ENCODE data around the gene IFI6. TPM values are rescaled to one million over a fixed set of nuclear protein-coding genes. Genes with fewer than 3 reads are reported as not detected.
A peak's percentile ranks its signal among the peaks of the same experiment; 100 is the strongest.
"Not testable (repeated sequence)": the region's sequence is repeated elsewhere in the genome, so short reads cannot be mapped to it uniquely, and the experiment has no call there.

Gene IFI6, protein sequence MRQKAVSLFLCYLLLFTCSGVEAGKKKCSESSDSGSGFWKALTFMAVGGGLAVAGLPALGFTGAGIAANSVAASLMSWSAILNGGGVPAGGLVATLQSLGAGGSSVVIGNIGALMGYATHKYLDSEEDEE
- 10 to 100 TPM; 76.4 TPM for total RNA-seq

DNA sequence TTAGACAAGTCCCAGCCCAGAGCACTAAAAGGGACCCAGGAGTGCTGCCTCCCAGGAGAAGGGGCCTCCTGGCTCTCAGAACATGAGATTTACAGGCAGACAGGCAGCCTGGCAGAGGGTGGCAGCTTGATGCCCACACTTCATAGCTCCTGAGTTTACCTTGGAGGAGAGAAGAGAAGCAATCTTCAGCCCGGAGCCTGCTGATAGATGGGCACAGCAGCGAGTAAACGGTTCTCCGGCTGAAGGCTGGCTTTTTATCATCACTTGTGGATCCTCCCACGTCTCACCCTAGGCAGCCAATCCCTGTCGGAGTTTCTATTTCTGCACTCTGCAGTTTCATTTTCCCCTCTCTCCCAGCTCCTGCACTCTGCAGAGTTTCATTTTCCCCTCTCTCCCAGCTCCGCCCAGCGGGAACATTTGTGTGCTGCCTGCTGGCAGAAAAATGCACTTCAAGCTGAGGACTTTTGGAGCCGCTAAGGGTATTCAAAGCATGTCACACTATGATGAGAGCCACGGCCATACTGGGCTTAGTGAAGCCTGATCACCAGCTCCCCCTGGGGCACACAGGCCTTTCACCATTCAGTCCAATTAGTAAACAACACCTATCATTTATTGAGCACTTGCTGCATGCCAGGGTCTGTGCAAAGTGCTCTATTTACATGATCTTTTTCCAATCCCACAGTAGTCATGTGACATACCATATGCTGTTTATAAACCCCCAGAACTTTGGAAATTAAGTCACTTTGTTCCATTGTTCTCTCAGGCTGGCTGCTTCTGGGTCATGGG, at the start of gene IFI6:
TSS of gene IFI6 (minus strand) at position 229 of the 786 bp plus-strand sequence. CDS start 2,878 bp downstream, outside the sequence.
- peaks cover 29% of the 10 kb centered on the region for H3K4me1 Mint-ChIP-seq (ENCODE audit: low read depth)
- intact Hi-C loops (cut with micrococcal nuclease) = loop anchor here (2.0 to 5.0 kb wide), 3 partner anchors 53 to 349 kb away; partner anchors contain the start of genes FAM76A, STX12 and TMEM222
- peak within 1 kb of the TSS; percentile 84 for H3K27ac Mint-ChIP-seq
- peak; percentile 89 for DNase-seq
- H3K4me3 Mint-ChIP-seq = peak within 1 kb of the TSS; percentile 91
- CTCF ChIA-PET = interaction anchor here (0.7 to 4.5 kb wide), 10 partner anchors 10 to 375 kb away, joined by 3 to 55 read pairs (median 4); partner anchors contain the start of genes AHDC1, FAM76A and STX12
- H3K9me3 Mint-ChIP-seq = no peaks in the 10 kb centered on the region
- POLR2A ChIA-PET = interaction anchor here (0.6 to 1.7 kb wide), 7 partner anchors 10 to 161 kb away, joined by 3 to 10 read pairs (median 4); partner anchors contain the start of genes FAM76A, PPP1R8 and STX12
- H3K27me3 Mint-ChIP-seq = no peaks in the 10 kb centered on the region
- H3K36me3 Mint-ChIP-seq = no peaks in the 10 kb centered on the region

DNA sequence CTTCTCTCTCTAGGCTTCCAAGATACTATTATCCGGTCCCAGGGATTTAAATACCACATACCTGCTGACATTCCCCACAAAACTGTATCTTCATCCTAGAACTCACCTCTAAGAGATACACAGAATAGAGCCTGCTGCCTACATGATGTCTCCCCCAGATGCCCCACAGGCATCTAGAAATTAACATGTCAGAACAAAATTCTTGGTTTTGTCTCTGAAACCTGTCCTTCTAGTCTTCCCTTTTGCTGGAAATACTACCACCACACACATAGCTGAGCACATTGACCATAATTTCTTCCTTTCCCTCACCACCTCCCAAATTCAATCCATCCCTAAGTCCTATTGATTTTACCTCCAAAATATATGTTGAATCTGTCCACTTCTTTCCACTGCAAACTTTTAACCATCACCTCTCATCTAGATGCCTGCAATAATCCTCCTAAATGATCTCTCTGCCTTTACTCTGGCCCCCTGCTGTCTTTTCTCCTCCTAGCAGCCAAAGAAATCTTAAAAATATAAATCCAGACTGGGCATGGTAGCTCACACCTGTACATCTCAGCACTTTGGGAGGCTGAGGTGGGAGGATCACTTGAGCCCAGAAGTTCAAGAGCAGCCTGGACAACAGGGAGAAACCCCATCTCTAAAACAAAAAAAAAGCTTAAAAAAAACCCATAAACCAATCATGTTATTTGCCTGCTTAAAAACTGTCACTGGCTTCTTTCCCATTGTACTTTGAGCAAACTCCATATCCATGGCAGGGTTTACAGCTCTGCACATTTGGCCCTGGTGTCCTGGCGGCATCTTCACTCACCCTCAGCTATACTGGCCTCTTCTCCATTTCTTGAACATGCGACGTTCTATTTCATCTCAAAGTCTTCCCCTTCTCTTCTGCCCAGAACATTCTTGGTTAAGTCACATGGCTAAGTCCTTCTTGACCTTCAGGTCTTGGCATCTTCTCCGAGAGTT, 47.6 kb upstream of the IFI6 start:
- H3K4me3 Mint-ChIP-seq = no peak overlapping the region
- H3K27ac Mint-ChIP-seq = no peak overlapping the region
- ChIA-PET POLR2A (no interaction called here), CTCF (interaction anchor here (0.6 to 2.9 kb wide), 3 partner anchors 43 to 51 kb away, joined by 3 to 26 read pairs (median 12); no protein-coding TSS in a partner anchor)
- no peak for DNase-seq
- intact Hi-C loops (cut with micrococcal nuclease) = loop anchor here (10.0 kb wide), 1 partner anchor 115 kb away; the partner anchor contains the start of gene PPP1R8
- H3K36me3 Mint-ChIP-seq = no peaks in the 10 kb centered on the region
- H3K9me3 Mint-ChIP-seq = peaks cover 10% of the 10 kb centered on the region
- H3K4me1 Mint-ChIP-seq (ENCODE audit: low read depth) = peaks cover under 1% of the 10 kb centered on the region
- peaks cover 17% of the 10 kb centered on the region for H3K27me3 Mint-ChIP-seq

DNA sequence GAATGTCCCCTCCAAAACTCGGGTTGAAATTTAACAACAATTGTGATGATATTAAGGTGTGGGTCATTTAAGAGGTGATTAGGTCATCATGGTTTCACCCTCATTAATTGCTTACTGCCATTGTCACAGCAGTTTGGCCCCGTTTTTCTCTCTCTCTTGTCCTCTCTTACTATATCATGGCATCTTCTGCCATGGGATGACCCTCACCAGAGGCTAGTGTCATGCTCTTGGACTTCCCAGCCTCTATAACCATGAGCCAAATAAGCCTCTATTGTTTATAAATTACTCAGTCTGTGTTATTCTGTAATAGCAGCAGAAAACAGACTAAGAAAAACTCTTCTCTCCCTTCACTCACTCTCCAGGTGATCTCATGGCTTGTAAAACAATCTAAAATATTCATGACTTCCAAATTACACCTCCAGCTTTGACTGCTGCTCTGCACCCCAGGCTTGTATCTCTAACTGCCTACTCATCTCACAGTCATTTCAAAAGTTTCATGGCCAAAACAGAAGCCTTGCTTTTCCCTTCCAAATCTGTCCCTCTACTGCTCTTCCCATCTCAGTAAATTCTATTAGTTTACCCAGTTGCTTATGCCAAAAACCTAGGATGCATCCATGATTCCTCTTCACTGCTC, 44.4 kb upstream of the IFI6 start:
- Mint-ChIP-seq H3K4me3 (no peak overlapping the region), H3K4me1 (ENCODE audit: low read depth) (no peaks in the 10 kb centered on the region), H3K27ac (no peak overlapping the region), H3K36me3 (no peaks in the 10 kb centered on the region), H3K27me3 (peaks cover 21% of the 10 kb centered on the region), H3K9me3 (peaks cover 10% of the 10 kb centered on the region)
- POLR2A ChIA-PET = interaction anchor here (0.5 to 0.7 kb wide), 2 partner anchors 410 to 497 kb away, joined by 4 to 6 read pairs; no protein-coding TSS in a partner anchor
- intact Hi-C loops (cut with micrococcal nuclease) = no loop called here
- CTCF ChIA-PET = interaction anchor here (0.8 kb wide), 1 partner anchor 157 kb away, joined by 3 read pairs; no protein-coding TSS in a partner anchor
- DNase-seq = no peak

DNA sequence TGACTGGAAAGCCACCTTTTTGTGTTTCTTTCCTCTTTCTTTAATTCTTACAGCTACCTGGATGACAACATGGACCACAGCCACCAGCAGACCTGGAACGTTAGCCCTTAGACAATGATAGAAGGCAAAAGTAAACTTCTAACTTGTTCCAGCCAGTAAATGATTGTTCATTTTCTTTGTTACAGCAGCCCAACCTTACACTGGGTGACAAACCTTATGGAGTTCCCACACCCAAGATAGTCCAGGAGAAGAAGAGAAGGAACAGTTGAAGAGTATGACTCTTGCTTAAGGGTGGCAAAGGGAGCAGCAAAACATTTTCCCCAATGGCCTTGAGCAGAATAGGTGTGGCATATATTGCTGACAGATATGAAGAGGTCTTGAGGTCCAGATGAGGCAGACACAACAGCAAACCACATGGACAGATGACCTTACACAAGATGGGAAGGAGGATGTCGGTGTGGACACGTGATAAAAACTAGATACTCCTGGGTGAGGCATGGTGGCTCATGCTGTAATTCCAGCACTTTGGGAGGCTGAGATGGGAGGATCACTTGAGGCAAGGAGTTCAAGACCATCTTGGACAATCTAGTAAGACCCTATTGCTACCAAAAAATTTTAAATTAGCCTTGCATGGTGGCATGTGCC, 42.0 kb upstream of the IFI6 start:
- Mint-ChIP-seq H3K36me3 (no peaks in the 10 kb centered on the region), H3K4me3 (no peak overlapping the region), H3K27ac (no peak overlapping the region), H3K27me3 (peaks cover 18% of the 10 kb centered on the region), H3K9me3 (peaks cover 10% of the 10 kb centered on the region), H3K4me1 (ENCODE audit: low read depth) (no peaks in the 10 kb centered on the region)
- DNase-seq = no peak
- intact Hi-C loops (cut with micrococcal nuclease) = no loop called here
- ChIA-PET POLR2A (no interaction called here), CTCF (interaction anchor here (1.2 kb wide), 1 partner anchor 44 kb away, joined by 4 read pairs; no protein-coding TSS in a partner anchor)

DNA sequence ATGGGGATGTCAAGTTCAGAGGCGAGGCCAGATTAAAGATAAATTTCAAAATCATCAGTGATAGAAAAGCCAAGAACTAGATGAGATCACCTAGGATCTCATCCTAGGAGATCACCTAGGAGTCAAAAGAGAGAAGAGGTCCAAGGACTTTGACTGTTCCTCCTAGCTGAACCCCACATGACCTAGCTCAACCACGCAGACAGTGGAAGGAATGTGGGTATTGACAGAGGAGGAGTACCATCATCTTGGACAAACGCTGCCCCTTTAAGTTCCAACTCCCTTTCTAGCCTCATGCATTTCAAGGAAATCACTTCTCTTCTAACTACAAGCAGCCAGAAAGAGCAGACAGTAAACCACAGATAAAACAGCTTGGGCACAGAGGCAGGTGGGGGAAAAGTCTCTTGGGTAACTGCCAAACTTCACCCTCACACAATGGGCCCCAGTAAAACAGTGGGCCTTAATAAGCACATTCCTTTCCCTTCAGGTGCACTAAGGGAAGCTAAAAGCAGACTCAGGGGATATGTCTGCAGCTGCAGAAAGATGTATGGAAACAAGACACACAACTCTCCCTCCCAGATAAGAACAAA, 41.2 kb upstream of the IFI6 start:
- H3K4me3 Mint-ChIP-seq = no peak overlapping the region
- POLR2A ChIA-PET = no interaction called here
- H3K36me3 Mint-ChIP-seq = no peaks in the 10 kb centered on the region
- DNase-seq = no peak
- H3K27me3 Mint-ChIP-seq = peaks cover 18% of the 10 kb centered on the region
- CTCF ChIA-PET = interaction anchor here (1.2 kb wide), 1 partner anchor 44 kb away, joined by 4 read pairs; no protein-coding TSS in a partner anchor
- no peaks in the 10 kb centered on the region for H3K4me1 Mint-ChIP-seq (ENCODE audit: low read depth)
- no peak overlapping the region for H3K27ac Mint-ChIP-seq
- intact Hi-C loops (cut with micrococcal nuclease) = no loop called here
- peaks cover 10% of the 10 kb centered on the region for H3K9me3 Mint-ChIP-seq

DNA sequence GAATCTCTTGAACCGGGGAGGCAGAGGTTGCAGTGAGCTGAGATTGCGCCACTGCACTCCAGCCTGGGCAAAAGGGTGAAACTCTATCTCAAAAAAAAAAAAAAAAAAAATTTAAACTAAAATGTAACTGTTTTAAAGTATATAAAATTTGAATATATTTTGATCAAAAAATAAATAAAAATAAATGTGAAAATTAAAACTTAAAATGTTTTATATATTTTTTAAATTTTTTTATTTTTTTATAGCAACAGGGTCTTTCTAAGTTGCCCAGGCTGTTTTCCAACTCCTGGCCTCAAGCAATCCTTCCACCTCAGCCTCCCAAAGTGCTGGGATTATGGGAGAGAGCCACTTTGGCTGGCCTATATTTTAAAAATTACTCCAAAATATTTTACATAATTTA, 38.6 kb upstream of the IFI6 start:
- H3K9me3 Mint-ChIP-seq = no peaks in the 10 kb centered on the region
- H3K4me1 Mint-ChIP-seq (ENCODE audit: low read depth) = no peaks in the 10 kb centered on the region
- H3K27ac Mint-ChIP-seq = no peak overlapping the region
- H3K27me3 Mint-ChIP-seq = peaks cover 8% of the 10 kb centered on the region
- intact Hi-C loops (cut with micrococcal nuclease) = no loop called here
- ChIA-PET POLR2A (no interaction called here), CTCF (no interaction called here)
- no peak for DNase-seq
- no peak overlapping the region for H3K4me3 Mint-ChIP-seq
- H3K36me3 Mint-ChIP-seq = no peaks in the 10 kb centered on the region

DNA sequence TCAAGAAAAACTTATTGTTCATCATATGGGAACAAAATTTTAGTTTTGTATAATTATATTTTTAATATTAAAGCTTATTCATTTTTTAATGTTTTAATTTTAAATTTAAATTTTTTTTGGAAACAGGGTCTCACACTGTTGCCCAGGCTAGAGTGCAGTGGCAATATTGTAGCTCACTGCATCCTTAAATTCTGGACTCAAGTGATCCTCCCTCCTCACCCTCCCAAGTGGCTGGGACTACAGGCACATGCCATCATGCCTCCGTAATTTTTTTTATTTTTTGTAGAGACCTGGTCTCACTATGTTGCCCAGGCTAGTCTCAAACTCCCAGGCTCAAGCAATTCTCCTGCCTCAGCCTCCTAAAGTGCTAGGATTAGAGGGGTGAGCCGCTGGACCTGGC, 33.6 kb upstream of the IFI6 start:
- Mint-ChIP-seq H3K27ac (no peak overlapping the region), H3K27me3 (no peaks in the 10 kb centered on the region), H3K36me3 (peaks cover 6% of the 10 kb centered on the region), H3K4me3 (no peak overlapping the region), H3K4me1 (ENCODE audit: low read depth) (no peaks in the 10 kb centered on the region), H3K9me3 (peaks cover 8% of the 10 kb centered on the region)
- ChIA-PET CTCF (no interaction called here), POLR2A (no interaction called here)
- intact Hi-C loops (cut with micrococcal nuclease) = no loop called here
- DNase-seq = no peak

DNA sequence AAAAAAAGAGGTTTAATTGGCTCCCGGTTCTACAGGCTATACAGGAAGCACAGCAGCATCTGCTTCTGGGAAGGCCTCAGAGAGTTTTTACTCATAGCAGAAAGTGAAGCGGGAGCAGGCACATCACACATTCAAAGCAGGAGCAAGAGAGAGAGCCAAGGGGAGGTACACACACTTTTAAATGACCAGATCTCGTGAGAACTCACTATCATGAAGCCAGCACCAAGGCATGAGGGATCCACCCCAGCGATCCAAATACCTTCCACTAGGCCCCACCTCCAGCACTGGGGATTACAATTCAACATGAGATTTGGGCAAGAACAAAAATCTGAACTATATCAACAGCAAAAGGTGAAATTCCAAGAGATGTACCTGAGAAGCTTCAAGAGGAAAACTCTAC, 33.0 kb upstream of the IFI6 start:
- Mint-ChIP-seq H3K9me3 (peaks cover 8% of the 10 kb centered on the region), H3K27ac (no peak overlapping the region), H3K27me3 (no peaks in the 10 kb centered on the region), H3K4me1 (ENCODE audit: low read depth) (no peaks in the 10 kb centered on the region), H3K4me3 (no peak overlapping the region), H3K36me3 (peaks cover 6% of the 10 kb centered on the region)
- intact Hi-C loops (cut with micrococcal nuclease) = no loop called here
- no peak for DNase-seq
- CTCF ChIA-PET = interaction anchor here (1.3 kb wide), 1 partner anchor 36 kb away, joined by 4 read pairs; no protein-coding TSS in a partner anchor
- POLR2A ChIA-PET = no interaction called here

DNA sequence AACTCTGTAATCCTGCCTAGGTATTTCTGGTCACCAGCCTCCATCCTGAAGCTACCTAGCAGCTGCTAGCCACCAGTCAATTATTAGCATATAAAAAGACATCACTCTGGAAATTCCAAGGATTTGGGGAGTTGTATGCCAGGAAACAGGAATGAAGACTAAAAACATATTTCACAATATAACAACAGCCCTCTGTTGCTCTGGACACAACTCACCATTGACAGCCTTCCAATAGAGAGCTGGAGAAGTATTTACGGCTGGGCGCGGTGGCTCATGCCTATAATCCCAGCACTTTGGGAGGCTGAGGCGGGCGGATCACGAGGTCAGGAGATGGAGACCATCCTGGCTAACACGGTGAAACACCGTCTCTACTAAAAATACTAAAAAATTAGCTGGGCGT, 24.8 kb upstream of the IFI6 start:
- H3K27me3 Mint-ChIP-seq; H3K4me1 Mint-ChIP-seq (ENCODE audit: low read depth); DNase-seq; intact Hi-C loops (cut with micrococcal nuclease); H3K4me3 Mint-ChIP-seq; POLR2A ChIA-PET; H3K9me3 Mint-ChIP-seq; H3K36me3 Mint-ChIP-seq; H3K27ac Mint-ChIP-seq: not testable (repeated sequence)
- CTCF ChIA-PET = interaction anchor here (0.9 kb wide), 1 partner anchor 27 kb away, joined by 3 read pairs; no protein-coding TSS in a partner anchor

DNA sequence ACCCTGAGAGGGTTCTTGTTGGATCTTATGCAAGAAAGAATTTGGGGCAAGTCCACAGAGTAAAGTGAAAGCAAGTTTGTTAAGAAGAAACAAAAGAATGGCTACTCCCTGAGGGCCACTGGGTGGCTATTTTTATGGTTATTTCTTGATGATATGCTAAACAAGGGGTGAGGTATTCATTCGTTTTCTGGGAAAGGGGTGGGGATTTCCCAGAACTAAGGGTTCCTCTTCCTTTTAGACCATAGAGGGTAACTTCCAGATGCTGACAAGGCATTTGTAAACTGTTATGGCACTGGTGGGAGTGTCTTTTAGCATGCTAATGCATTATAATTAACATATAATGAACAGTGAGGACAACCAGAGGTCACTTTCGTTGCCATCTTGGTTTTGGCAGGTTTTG, 18.2 kb upstream of the IFI6 start:
- DNase-seq = no peak
- H3K27ac Mint-ChIP-seq = peak overlapping the region; percentile 51
- POLR2A ChIA-PET = no interaction called here
- peaks cover 16% of the 10 kb centered on the region for H3K4me1 Mint-ChIP-seq (ENCODE audit: low read depth)
- no peaks in the 10 kb centered on the region for H3K27me3 Mint-ChIP-seq
- intact Hi-C loops (cut with micrococcal nuclease) = no loop called here
- CTCF ChIA-PET = interaction anchor here (1.1 to 3.0 kb wide), 2 partner anchors 20 to 21 kb away, joined by 6 to 13 read pairs; no protein-coding TSS in a partner anchor
- H3K36me3 Mint-ChIP-seq = peaks cover 3% of the 10 kb centered on the region
- no peak overlapping the region for H3K4me3 Mint-ChIP-seq
- H3K9me3 Mint-ChIP-seq = peaks cover 4% of the 10 kb centered on the region
